RWPE2 (cell line): ENCODE measurements around the gene RNF151.

Experiments used
- ATAC-seq: fragments of 200-7000 bp; cut with Tn5 transposase; 3 replicates; pipeline ENCODE4 v1.9.1; 2021; ENCODE audit warnings: low read depth
- DNase-seq: peaks from one replicate; pipeline ENCODE4 v3.0.0-alpha.2; 2020; ENCODE audit warnings: low spot score
- H3K27ac ChIP-seq: fragments of 450-650 bp; 2 replicates; pipeline ENCODE4 v1.5.1; 2017; ENCODE audit warnings: mild to moderate bottlenecking; ENCODE audit not compliant: poor library complexity, severe bottlenecking
- H3K27me3 ChIP-seq: fragments of 250-450 bp; sonication (Bioruptor Pico); 2 replicates; pipeline ENCODE4 v1.5.1; 2021; ENCODE audit warnings: mild to moderate bottlenecking, moderate library complexity; ENCODE audit not compliant: insufficient read depth, poor library complexity, severe bottlenecking
- H3K36me3 ChIP-seq: fragments of 250-450 bp; sonication (Bioruptor Pico); 2 replicates; pipeline ENCODE4 v1.5.1; 2020; ENCODE audit warnings: low read depth, mild to moderate bottlenecking, moderate library complexity
- H3K4me1 ChIP-seq: fragments of 250-450 bp; sonication (Bioruptor Pico); 2 replicates; pipeline ENCODE4 v1.5.1; 2021; ENCODE audit warnings: mild to moderate bottlenecking, moderate library complexity; ENCODE audit not compliant: insufficient read depth, poor library complexity, severe bottlenecking
- H3K4me3 ChIP-seq: fragments of 250-450 bp; sonication (Bioruptor Pico); 2 replicates; pipeline ENCODE4 v1.5.1; 2021; ENCODE audit warnings: mild to moderate bottlenecking, moderate library complexity; ENCODE audit not compliant: severe bottlenecking
- H3K9me3 ChIP-seq: fragments of 250-450 bp; sonication (Bioruptor Pico); 2 replicates; pipeline ENCODE4 v1.5.1; 2021; ENCODE audit warnings: mild to moderate bottlenecking, moderate library complexity; ENCODE audit not compliant: severe bottlenecking
- TF ChIP-seq, protein P1 (sequence below): fragments of 450-650 bp; IDR thresholded peaks from one replicate; pipeline ENCODE4 v1.5.1; 2017; ENCODE audit warnings: mild to moderate bottlenecking, moderate library complexity; ENCODE audit not compliant: poor library complexity, severe bottlenecking

RNF151 gene

DNA sequence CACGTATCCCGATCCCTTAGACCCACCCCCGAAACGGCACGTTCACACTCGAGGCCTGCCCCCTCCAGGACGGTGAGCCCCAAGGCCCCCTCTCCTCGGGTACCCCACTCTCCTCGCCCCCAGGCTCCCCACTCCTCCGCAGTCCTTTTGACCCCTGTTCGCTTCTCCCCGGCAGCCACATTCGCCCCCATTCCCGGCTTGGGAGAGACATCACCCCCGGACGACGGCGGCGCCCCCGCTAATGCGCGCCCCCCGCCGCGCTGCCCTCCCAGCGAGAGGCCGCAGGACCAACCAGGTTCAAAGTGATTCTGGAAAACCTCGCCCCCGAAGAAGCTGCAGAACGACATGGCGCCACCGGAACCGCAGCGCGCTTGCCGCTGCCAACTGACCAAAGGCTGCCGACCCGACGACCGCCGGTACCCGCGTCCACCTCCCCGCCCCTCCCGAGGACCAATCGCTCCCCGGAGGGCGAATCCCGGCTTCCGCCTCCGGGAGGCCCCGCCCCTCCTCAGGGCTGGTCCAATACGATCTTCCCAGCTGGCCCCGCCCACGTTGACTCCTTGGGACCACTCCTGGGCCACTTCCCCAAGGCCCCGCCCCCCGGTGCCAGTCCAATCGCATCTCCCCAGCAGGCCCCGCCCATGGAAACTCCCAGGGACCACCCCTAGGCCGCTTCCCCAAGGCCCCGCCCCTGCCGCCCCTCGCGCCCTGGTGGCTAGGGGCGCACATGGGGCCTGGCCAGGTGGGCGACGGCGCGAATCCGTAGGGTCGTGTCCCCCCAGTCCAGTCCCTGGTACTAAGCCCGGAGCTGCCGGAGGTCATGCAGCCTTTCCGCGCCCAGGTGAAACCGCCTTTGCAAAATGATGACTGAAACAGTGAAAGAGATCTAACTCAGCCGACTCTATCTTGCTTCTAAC is 23.6 kb upstream of the RNF151 start, which contains the start of gene MSRB1:
Gene MSRB1, minus strand, starts transcription at position 390 of the 917 bp plus-strand sequence. Its CDS starts 43 bp downstream, at position 347.
- Histone ChIP-seq H3K9me3 (no peaks in the 10 kb centered on the region), H3K4me3 (peak within 1 kb of the TSS; percentile 85), H3K36me3 (peaks cover 6% of the 10 kb centered on the region; the same call in 1 of the 2 replicates), H3K4me1 (peaks cover 10% of the 10 kb centered on the region), H3K27me3 (no peaks in the 10 kb centered on the region), H3K27ac (peak within 1 kb of the TSS; percentile 12)
- DNase-seq (peak; percentile 100), ATAC-seq (peak; percentile 93)
- TF ChIP-seq, protein P1, sequence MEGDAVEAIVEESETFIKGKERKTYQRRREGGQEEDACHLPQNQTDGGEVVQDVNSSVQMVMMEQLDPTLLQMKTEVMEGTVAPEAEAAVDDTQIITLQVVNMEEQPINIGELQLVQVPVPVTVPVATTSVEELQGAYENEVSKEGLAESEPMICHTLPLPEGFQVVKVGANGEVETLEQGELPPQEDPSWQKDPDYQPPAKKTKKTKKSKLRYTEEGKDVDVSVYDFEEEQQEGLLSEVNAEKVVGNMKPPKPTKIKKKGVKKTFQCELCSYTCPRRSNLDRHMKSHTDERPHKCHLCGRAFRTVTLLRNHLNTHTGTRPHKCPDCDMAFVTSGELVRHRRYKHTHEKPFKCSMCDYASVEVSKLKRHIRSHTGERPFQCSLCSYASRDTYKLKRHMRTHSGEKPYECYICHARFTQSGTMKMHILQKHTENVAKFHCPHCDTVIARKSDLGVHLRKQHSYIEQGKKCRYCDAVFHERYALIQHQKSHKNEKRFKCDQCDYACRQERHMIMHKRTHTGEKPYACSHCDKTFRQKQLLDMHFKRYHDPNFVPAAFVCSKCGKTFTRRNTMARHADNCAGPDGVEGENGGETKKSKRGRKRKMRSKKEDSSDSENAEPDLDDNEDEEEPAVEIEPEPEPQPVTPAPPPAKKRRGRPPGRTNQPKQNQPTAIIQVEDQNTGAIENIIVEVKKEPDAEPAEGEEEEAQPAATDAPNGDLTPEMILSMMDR: no peak

GRCh38 chr16:1944612-1945199 is 21.9 kb upstream of the RNF151 start:
- DNase-seq (peak; percentile 42), ATAC-seq (no peak)
- H3K4me1 ChIP-seq: peaks cover 10% of the 10 kb centered on the region
- H3K36me3 ChIP-seq: peaks cover 6% of the 10 kb centered on the region; the same call in 1 of the 2 replicates
- H3K9me3 ChIP-seq: no peaks in the 10 kb centered on the region
- TF ChIP-seq, protein P1: no peak
- H3K27me3 ChIP-seq: no peaks in the 10 kb centered on the region
- H3K4me3 ChIP-seq: no peak overlapping the region
- H3K27ac ChIP-seq: no peak overlapping the region

DNA sequence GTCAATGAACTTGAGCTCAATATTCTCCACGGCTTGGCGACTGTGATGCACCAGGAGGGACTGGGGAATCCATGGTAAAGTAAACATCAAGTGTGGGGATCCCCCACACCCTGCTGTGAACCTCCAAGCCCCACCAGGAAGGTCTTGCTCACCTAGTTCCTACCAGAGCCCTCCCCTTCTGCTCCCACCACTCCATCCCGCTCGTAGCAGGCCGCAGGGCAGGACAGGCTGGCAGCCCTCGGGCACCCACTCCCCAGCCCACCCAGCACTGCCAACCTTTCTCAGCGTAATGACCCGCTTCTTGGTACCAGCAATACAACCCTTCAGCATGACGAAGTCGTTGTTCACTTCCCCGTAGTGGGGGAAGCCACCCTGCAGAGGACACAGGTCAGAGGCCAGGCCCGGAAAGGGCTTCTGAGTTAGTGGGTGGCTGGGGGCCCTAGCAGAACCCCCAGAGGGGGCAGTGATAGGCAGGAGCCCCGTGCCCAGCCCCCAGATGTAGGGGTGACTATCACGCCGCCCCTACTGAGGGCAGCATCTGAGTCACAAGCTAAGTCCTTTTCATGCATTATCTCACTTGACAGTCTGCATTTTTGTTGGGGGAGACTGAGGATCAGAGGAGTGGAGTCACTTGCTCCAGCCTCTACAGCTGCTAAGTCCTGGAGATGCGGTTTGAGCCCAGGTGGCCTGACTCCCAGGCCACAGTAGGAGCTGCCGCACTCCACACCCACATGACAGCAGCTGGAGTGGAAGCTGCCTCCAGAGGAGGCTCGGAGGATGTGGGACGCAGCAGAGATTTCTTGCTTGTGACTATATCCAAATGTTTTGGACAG is 20.9 kb upstream of the RNF151 start:
- Histone ChIP-seq H3K9me3 (no peaks in the 10 kb centered on the region), H3K27ac (no peak overlapping the region), H3K4me3 (no peak overlapping the region), H3K4me1 (peaks cover 17% of the 10 kb centered on the region), H3K36me3 (no peaks in the 10 kb centered on the region; the same call in 1 of the 2 replicates), H3K27me3 (no peaks in the 10 kb centered on the region)
- ATAC-seq: no peak
- TF ChIP-seq, protein P1: no peak
- no peak for DNase-seq

DNA sequence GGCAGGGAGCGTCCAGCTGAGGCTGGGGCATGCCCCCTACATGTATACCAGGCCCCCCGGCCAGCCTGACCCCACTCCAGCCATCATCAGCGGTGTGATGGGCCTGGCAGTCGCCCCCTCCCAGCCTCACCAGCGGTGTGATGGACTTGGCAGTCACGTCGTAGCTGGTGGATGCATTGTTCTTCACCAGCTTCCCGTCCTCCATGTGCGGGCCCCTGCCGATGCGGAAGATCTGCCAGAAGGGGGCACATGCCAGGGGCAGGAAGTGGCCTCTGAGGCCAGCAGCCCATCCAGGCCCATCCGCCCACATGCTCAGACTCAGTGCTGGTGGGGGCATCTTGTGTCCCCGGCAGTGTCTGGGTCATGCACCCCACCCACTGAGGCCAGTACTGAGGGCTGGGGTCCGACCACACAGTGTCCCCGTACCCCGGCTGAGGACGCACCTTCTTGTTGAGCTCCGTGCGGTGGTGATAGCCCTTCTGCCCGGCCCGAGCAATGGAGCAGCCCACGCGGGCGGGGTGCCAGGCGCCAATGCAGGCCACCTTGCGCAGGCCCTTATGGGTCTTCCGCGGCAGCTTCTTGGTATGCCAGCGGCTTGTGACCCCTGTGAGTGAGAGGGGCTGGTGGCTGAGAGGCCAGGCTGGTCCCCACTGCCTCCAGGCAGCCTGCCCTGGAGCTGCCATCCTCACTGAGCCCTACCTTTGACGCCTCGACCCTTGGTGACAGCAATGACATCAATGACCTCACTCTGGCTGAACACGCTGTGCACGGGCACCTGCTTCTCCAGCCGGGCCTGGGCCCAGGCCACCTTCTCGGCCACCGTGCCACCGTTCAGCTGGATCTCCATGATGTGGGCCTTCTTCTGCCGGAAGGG is 19.9 kb upstream of the RNF151 start:
- no peak overlapping the region for H3K27ac ChIP-seq
- peaks cover 18% of the 10 kb centered on the region for H3K4me1 ChIP-seq
- DNase-seq: peak; percentile 71
- TF ChIP-seq, protein P1: no peak
- H3K27me3 ChIP-seq: no peaks in the 10 kb centered on the region
- no peaks in the 10 kb centered on the region for H3K36me3 ChIP-seq
- H3K9me3 ChIP-seq: no peaks in the 10 kb centered on the region
- no peak for ATAC-seq
- H3K4me3 ChIP-seq: no peak overlapping the region
